Inferior parietal cortex (tissue), 1 donor: ENCODE results near the gene IL1RL1.

Experiments used
- DNase-seq: peaks from one replicate; pipeline ENCODE4 v3.0.0-alpha.2; 2016; ENCODE audit errors: extremely low spot score

Gene IL1RL1

GRCh38 chr2:102335871-102336366 lies 24.6 kb downstream of the IL1RL1 start:
- DNase-seq: peak; percentile 31

- DNase-seq: no peak
Measured at GRCh38 chr2:102336502-102336945, 25.2 kb downstream of the IL1RL1 start.

- DNase-seq: no peak
Measured at GRCh38 chr2:102337012-102337411, 25.6 kb downstream of the IL1RL1 start.

GRCh38 chr2:102337481-102338386 lies 26.4 kb downstream of the IL1RL1 start:
- DNase-seq: no peak

GRCh38 chr2:102340778-102341177 lies 29.4 kb downstream of the IL1RL1 start:
- no peak for DNase-seq

GRCh38 chr2:102342888-102343287 lies 31.5 kb downstream of the IL1RL1 start:
- DNase-seq: no peak

- DNase-seq: no peak
Measured at GRCh38 chr2:102344397-102344796, 33.0 kb downstream of the IL1RL1 start.

- DNase-seq: no peak
Measured at GRCh38 chr2:102345329-102345920, 34.1 kb downstream of the IL1RL1 start.

- DNase-seq: no peak
Measured at GRCh38 chr2:102346381-102347130, 35.2 kb downstream of the IL1RL1 start.

- DNase-seq: no peak
Measured at GRCh38 chr2:102350137-102350793, 38.9 kb downstream of the IL1RL1 start.

- DNase-seq: peak; percentile 42
Measured at GRCh38 chr2:102355526-102356380, 44.4 kb downstream of the IL1RL1 start, which contains the start of gene IL18R1. IL18R1 (plus strand) TSS chr2:102355796; CDS start chr2:102362661, 6,865 bp downstream.

GRCh38 chr2:102356381-102356712 lies 45.0 kb downstream of the IL1RL1 start:
- no peak for DNase-seq

- no peak for DNase-seq
Measured at GRCh38 chr2:102356741-102357140, 45.4 kb downstream of the IL1RL1 start.

GRCh38 chr2:102357937-102358336 lies 46.6 kb downstream of the IL1RL1 start:
- DNase-seq: no peak

- no peak for DNase-seq
Measured at GRCh38 chr2:102358496-102358895, 47.1 kb downstream of the IL1RL1 start.

GRCh38 chr2:102359527-102359926 lies 48.2 kb downstream of the IL1RL1 start:
- DNase-seq: no peak

GRCh38 chr2:102361632-102362241 lies 50.4 kb downstream of the IL1RL1 start:
- DNase-seq: no peak

- no peak for DNase-seq
Measured at GRCh38 chr2:102365763-102366162, 54.4 kb downstream of the IL1RL1 start.

- DNase-seq: no peak
Measured at GRCh38 chr2:102366406-102367112, 55.2 kb downstream of the IL1RL1 start.
